A549 (cell line): Measurements from ENCODE around the gene XPR1. TPM values are rescaled to one million over a fixed set of nuclear protein-coding genes. Genes with fewer than 3 reads are reported as not detected.

Experiments
- ATAC-seq, 2 experiments: fragments of 200-7000 bp in 1 of 2; fragments of >200 bp in 1 of 2; cut with Nextera tagmentation in 1 of 2; cut with Tn5 transposase in 1 of 2; 3 replicates each; pipeline versions ENCODE4 v1.8.0 to v1.9.1; 2018 to 2020; ENCODE audit warnings: mild to moderate bottlenecking in 1 of 2, moderate library complexity in 1 of 2
- CTCF ChIA-PET: fragments of 300-600 bp; sonication (Branson Sonifier 250); formaldehyde crosslinking; extraction: SDS; loops from one replicate; lab custom pipeline; 2021; ENCODE audit warnings: antibody characterized with exemption, inconsistent platforms; lab: Yijun Ruan, JAX
- POLR2A ChIA-PET: fragments of 350-600 bp; formaldehyde crosslinking; extraction: SDS; loops from one replicate; lab custom pipeline; 2021; ENCODE audit warnings: antibody characterized with exemption, inconsistent platforms; lab: Yijun Ruan, JAX
- DNase-seq, 2 experiments: peaks; one replicate each; pipeline versions ENCODE4 v3.0.0 to v3.0.0-alpha.2; 2011 to 2016; ENCODE audit warnings: low read depth in 1 of 2, low spot score in 1 of 2
- FAIRE-seq: peaks from 2 replicates; lab custom pipeline; 2011; peaks lifted over from hg19 to GRCh38; lab: Jason Lieb, UNC
- H3K27ac ChIP-seq, 2 experiments: fragments of >200 bp; sonication (Bioruptor Twin); formaldehyde crosslinking; 3 replicates each; pipeline ENCODE4 v1.5.1; 2016 to 2017
- H3K4me1 ChIP-seq: fragments of >200 bp; sonication (Bioruptor Twin); formaldehyde crosslinking; 3 replicates; pipeline ENCODE4 v1.6.1; 2016
- H3K4me2 ChIP-seq: fragments of >200 bp; sonication (Bioruptor Twin); formaldehyde crosslinking; 3 replicates; pipeline ENCODE4 v1.6.1; 2016
- H3K4me3 ChIP-seq: fragments of >200 bp; sonication (Bioruptor Twin); formaldehyde crosslinking; 3 replicates; pipeline ENCODE4 v1.5.1; 2016
- H3K9me3 ChIP-seq: fragments of >200 bp; sonication (Bioruptor Twin); formaldehyde crosslinking; 3 replicates; pipeline ENCODE4 v1.6.1; 2016
- CBX2 ChIP-seq: fragments of 200-600 bp; sonication (generic); IDR thresholded peaks from 2 replicates; pipeline ENCODE4 v1.6.1; 2016; ENCODE audit warnings: low read depth, mild to moderate bottlenecking, borderline replicate concordance
- CBX8 ChIP-seq: fragments of 200-600 bp; sonication (generic); IDR thresholded peaks from 2 replicates; pipeline ENCODE4 v1.6.1; 2016
- CEBPB ChIP-seq, 2 experiments: fragments of >200 bp in 1 of 2; sonication (Bioruptor Twin) in 1 of 2; formaldehyde crosslinking in 1 of 2; IDR thresholded peaks; 2 replicates each; pipeline ENCODE4 v1.6.1; 2012 to 2016
- EP300 ChIP-seq, 2 experiments: fragments of >200 bp; sonication (Bioruptor Twin); formaldehyde crosslinking; IDR thresholded peaks; 2 replicates in 1 of 2; 3 replicates in 1 of 2; pipeline ENCODE4 v1.6.1; 2016 to 2017
- FOSB ChIP-seq: fragments of 250-450 bp; sonication (Bioruptor Pico); IDR thresholded peaks from 2 replicates; pipeline ENCODE4 v1.5.0; 2020; ENCODE audit warnings: mild to moderate bottlenecking, moderate library complexity
- KDM5A ChIP-seq: fragments of 200-600 bp; sonication (generic); IDR thresholded peaks from 2 replicates; pipeline ENCODE4 v1.6.1; 2016; ENCODE audit warnings: antibody characterized with exemption, mild to moderate bottlenecking
- MYC ChIP-seq: IDR thresholded peaks from 2 replicates; pipeline ENCODE4 v1.6.1; 2012; ENCODE audit warnings: mild to moderate bottlenecking, inconsistent platforms, low read length, improper control_type of control experiment, borderline replicate concordance
- POLR2AphosphoS2 ChIP-seq: conservative IDR thresholded peaks from 2 replicates; pipeline ENCODE4 v1.6.1; 2012; ENCODE audit warnings: low read length, improper control_type of control experiment, inconsistent platforms
- ZNF302 ChIP-seq: fragments of 250-450 bp; sonication (Bioruptor Pico); IDR thresholded peaks from 2 replicates; pipeline ENCODE4 v1.9.0; 2021; ENCODE audit warnings: inconsistent platforms, mild to moderate bottlenecking, moderate library complexity
- ZSCAN20 ChIP-seq: fragments of 250-450 bp; sonication (Bioruptor Pico); IDR thresholded peaks from 2 replicates; pipeline ENCODE4 v1.8.0; 2022; ENCODE audit warnings: mild to moderate bottlenecking, moderate library complexity
- WGBS: methylation state at CpG from one replicate; pipeline ENCODE4 v1.1.6; 2017; ENCODE audit errors: missing lambda C conversion rate; 5-methylcytosine and 5-hydroxymethylcytosine counted together
- polyA plus RNA-seq, 4 experiments: library from polyadenylated mRNA; depleted of rRNA in 3 of 4; stranded (reverse); fragments of >200 nt; fragmentation: RNase III in 1 of 4; extraction: RNeasy Plus Mini Kit Qiagen cat#74134 plus additional on column Dnase treatment in 1 of 4; gene quantifications; 2 replicates in 3 of 4; 3 replicates in 1 of 4; pipeline ENCODE4 v1.2.3, GENCODE V29; 2011 to 2017
- TF ChIP-seq, protein P1 (sequence below): IDR thresholded peaks from 2 replicates; pipeline ENCODE4 v1.6.1; 2012
- TF ChIP-seq, protein P2 (sequence below): fragments of 150-350 bp; IDR thresholded peaks from 2 replicates; pipeline ENCODE4 v1.6.1; 2014; ENCODE audit warnings: low read depth, mild to moderate bottlenecking, low read length
- TF ChIP-seq, protein P3 (sequence below): IDR thresholded peaks from 2 replicates; pipeline ENCODE4 v1.6.1; 2012
- TF ChIP-seq, protein P4 (sequence below): fragments of >200 bp; sonication (Bioruptor Twin); formaldehyde crosslinking; IDR thresholded peaks from 3 replicates; pipeline ENCODE4 v1.5.1; 2016
- TF ChIP-seq, protein P5 (sequence below): fragments of 200-600 bp; sonication (generic); IDR thresholded peaks from 2 replicates; pipeline ENCODE4 v1.6.1; 2016; ENCODE audit warnings: antibody characterized with exemption, mild to moderate bottlenecking, moderate library complexity

The XPR1 gene
- polyA plus RNA-seq, 2 of the 4 experiments (the other 2 are of a cell fraction): 37.5 to 86.1 TPM

DNA sequence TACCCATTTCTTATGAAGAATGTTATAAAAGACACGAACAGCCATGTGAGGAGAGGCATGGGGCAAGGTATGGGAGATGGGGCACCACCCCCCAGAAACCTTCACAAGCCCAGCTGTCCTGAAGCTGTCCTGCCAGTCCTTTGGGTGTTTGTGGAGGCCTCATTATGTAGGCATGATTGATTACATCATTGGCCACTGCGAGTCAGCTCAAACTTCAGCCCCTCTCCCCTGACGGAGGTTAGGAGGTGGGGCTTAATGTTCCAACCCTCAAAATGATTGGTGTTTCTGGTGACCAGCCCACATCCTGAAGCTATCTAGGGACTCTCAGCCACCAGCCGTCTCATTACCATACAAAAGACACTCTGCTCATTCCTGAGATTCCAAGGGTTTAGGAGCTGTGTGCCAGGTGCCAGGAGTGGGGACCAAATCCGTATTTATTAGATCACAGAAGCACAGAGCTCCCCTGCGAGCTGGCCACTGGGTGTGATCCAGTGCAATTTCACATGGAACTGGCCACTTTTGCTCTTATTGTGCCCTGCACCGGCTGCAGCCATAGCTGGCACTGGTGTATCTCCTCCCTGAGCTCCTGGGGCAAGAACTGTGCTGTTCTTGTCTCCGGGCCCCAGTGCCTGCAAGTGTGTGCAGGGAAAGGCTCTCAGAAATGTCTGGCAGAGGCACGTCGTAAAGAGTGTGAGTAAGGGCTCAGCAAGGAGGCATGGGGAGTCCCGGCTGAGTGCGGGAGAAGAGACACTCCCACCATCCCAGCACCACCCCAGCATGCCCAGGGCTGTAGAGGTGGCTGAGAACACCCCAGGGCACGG is 291.4 kb downstream of the XPR1 start:
- Histone ChIP-seq H3K4me3 (no peak overlapping the region), H3K4me2 (no peak overlapping the region), H3K27ac (no peak overlapping the region), H3K4me1 (no peaks in the 10 kb centered on the region), H3K9me3 (no peaks in the 10 kb centered on the region)
- WGBS: 59% methylated on average over 13 of the region's 13 CpGs
- DNase-seq (no peak), FAIRE-seq (no peak), ATAC-seq (no peak)
- TF ChIP-seq CBX2: no peak
- TF ChIP-seq, protein P1, sequence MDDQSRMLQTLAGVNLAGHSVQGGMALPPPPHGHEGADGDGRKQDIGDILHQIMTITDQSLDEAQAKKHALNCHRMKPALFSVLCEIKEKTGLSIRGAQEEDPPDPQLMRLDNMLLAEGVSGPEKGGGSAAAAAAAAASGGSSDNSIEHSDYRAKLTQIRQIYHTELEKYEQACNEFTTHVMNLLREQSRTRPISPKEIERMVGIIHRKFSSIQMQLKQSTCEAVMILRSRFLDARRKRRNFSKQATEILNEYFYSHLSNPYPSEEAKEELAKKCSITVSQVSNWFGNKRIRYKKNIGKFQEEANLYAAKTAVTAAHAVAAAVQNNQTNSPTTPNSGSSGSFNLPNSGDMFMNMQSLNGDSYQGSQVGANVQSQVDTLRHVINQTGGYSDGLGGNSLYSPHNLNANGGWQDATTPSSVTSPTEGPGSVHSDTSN: no peak
- TF ChIP-seq, protein P2, sequence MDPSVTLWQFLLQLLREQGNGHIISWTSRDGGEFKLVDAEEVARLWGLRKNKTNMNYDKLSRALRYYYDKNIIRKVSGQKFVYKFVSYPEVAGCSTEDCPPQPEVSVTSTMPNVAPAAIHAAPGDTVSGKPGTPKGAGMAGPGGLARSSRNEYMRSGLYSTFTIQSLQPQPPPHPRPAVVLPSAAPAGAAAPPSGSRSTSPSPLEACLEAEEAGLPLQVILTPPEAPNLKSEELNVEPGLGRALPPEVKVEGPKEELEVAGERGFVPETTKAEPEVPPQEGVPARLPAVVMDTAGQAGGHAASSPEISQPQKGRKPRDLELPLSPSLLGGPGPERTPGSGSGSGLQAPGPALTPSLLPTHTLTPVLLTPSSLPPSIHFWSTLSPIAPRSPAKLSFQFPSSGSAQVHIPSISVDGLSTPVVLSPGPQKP: no peak
- TF ChIP-seq POLR2AphosphoS2: no peak
- no peak for TF ChIP-seq CEBPB (IDR thresholded peaks at IDR 0.05)
- TF ChIP-seq, protein P3, sequence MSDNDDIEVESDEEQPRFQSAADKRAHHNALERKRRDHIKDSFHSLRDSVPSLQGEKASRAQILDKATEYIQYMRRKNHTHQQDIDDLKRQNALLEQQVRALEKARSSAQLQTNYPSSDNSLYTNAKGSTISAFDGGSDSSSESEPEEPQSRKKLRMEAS: no peak
- no peak for TF ChIP-seq FOSB (CRISPR knock-in tag)
- ChIA-PET CTCF (interaction anchor here (0.9 to 1.6 kb wide), 4 partner anchors 10 to 219 kb away, joined by 3 to 4 read pairs (median 3); partner anchors contain the start of gene KIAA1614), POLR2A (no interaction called here)

DNA sequence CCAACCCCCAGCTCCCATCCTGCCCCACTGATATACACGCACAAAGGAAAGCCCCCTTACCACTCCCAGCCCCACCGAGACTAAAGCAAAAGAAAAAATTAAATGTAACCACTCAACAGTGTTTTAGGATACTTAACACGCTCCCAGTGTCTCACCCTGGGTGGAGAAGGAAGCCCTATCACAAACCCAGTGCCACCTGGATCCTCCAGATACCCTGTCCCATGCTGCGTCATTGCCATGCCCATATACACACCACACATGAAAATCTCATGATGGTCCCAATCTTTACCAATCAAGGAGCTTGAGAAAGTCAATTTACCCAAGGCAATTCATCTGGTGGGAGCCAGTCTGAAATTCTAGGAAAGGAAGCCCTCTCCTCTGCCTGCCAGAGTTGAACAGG is 292.1 kb downstream of the XPR1 start:
- 78% methylated on average over 4 of the region's 4 CpGs for WGBS
- Histone ChIP-seq H3K27ac (no peak overlapping the region), H3K9me3 (no peaks in the 10 kb centered on the region), H3K4me3 (no peak overlapping the region), H3K4me1 (no peaks in the 10 kb centered on the region), H3K4me2 (no peak overlapping the region)
- no peak for DNase-seq
- ChIA-PET POLR2A (no interaction called here), CTCF (interaction anchor here (0.6 to 1.3 kb wide), 2 partner anchors 218 to 219 kb away, joined by 3 to 5 read pairs; no protein-coding TSS in a partner anchor)
- no peak for FAIRE-seq
- TF ChIP-seq, protein P4, sequence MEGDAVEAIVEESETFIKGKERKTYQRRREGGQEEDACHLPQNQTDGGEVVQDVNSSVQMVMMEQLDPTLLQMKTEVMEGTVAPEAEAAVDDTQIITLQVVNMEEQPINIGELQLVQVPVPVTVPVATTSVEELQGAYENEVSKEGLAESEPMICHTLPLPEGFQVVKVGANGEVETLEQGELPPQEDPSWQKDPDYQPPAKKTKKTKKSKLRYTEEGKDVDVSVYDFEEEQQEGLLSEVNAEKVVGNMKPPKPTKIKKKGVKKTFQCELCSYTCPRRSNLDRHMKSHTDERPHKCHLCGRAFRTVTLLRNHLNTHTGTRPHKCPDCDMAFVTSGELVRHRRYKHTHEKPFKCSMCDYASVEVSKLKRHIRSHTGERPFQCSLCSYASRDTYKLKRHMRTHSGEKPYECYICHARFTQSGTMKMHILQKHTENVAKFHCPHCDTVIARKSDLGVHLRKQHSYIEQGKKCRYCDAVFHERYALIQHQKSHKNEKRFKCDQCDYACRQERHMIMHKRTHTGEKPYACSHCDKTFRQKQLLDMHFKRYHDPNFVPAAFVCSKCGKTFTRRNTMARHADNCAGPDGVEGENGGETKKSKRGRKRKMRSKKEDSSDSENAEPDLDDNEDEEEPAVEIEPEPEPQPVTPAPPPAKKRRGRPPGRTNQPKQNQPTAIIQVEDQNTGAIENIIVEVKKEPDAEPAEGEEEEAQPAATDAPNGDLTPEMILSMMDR: no peak
- TF ChIP-seq MYC: no peak
- TF ChIP-seq KDM5A: no peak
- no peak for TF ChIP-seq EP300 (IDR thresholded peaks at IDR 0.05)
- TF ChIP-seq, protein P5, sequence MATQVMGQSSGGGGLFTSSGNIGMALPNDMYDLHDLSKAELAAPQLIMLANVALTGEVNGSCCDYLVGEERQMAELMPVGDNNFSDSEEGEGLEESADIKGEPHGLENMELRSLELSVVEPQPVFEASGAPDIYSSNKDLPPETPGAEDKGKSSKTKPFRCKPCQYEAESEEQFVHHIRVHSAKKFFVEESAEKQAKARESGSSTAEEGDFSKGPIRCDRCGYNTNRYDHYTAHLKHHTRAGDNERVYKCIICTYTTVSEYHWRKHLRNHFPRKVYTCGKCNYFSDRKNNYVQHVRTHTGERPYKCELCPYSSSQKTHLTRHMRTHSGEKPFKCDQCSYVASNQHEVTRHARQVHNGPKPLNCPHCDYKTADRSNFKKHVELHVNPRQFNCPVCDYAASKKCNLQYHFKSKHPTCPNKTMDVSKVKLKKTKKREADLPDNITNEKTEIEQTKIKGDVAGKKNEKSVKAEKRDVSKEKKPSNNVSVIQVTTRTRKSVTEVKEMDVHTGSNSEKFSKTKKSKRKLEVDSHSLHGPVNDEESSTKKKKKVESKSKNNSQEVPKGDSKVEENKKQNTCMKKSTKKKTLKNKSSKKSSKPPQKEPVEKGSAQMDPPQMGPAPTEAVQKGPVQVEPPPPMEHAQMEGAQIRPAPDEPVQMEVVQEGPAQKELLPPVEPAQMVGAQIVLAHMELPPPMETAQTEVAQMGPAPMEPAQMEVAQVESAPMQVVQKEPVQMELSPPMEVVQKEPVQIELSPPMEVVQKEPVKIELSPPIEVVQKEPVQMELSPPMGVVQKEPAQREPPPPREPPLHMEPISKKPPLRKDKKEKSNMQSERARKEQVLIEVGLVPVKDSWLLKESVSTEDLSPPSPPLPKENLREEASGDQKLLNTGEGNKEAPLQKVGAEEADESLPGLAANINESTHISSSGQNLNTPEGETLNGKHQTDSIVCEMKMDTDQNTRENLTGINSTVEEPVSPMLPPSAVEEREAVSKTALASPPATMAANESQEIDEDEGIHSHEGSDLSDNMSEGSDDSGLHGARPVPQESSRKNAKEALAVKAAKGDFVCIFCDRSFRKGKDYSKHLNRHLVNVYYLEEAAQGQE: no peak
- no peak for TF ChIP-seq ZSCAN20
- no peak for TF ChIP-seq CBX8
- TF ChIP-seq ZNF302: no peak
- ATAC-seq: no peak
